22Rv1 (cell line): ENCODE data around the gene OR6F1.
"Not testable (repeated sequence)": the region's sequence is repeated elsewhere in the genome, so short reads cannot be mapped to it uniquely, and the experiment has no call there.

Source experiments
- H3K27ac ChIP-seq: fragments of 450-650 bp; 2 replicates; pipeline ENCODE4 v1.5.1; 2017
- ZFX ChIP-seq: fragments of 450-650 bp; IDR thresholded peaks from 2 replicates; pipeline ENCODE4 v1.6.1; 2017; ENCODE audit warnings: antibody characterized with exemption, borderline replicate concordance
- TF ChIP-seq, protein P1 (sequence below): fragments of 450-650 bp; IDR thresholded peaks from 2 replicates; pipeline ENCODE4 v1.5.1; 2017; ENCODE audit warnings: mild to moderate bottlenecking

Gene OR6F1

DNA sequence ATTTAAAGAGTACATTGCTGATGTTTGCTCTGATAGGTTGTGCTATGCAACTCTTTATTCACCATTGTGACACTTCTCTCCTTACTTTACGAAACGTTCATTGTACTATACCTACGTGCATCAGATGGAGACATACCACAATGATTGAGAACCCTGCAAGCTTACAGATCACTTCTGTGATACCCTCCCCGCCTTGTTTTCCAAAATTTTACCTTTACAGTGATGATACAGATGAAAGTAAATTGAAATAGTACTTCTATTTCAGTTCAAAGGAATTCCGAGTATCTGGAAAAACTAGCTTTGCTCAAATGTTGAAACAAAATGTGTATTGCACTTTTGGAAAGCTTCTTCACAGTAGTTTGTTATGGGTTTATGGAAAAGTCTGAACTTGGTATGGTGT, 25.3 kb upstream of the OR6F1 start:
- H3K27ac ChIP-seq = no peak overlapping the region
- TF ChIP-seq, protein P1, sequence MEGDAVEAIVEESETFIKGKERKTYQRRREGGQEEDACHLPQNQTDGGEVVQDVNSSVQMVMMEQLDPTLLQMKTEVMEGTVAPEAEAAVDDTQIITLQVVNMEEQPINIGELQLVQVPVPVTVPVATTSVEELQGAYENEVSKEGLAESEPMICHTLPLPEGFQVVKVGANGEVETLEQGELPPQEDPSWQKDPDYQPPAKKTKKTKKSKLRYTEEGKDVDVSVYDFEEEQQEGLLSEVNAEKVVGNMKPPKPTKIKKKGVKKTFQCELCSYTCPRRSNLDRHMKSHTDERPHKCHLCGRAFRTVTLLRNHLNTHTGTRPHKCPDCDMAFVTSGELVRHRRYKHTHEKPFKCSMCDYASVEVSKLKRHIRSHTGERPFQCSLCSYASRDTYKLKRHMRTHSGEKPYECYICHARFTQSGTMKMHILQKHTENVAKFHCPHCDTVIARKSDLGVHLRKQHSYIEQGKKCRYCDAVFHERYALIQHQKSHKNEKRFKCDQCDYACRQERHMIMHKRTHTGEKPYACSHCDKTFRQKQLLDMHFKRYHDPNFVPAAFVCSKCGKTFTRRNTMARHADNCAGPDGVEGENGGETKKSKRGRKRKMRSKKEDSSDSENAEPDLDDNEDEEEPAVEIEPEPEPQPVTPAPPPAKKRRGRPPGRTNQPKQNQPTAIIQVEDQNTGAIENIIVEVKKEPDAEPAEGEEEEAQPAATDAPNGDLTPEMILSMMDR = no peak
- no peak for TF ChIP-seq ZFX

DNA sequence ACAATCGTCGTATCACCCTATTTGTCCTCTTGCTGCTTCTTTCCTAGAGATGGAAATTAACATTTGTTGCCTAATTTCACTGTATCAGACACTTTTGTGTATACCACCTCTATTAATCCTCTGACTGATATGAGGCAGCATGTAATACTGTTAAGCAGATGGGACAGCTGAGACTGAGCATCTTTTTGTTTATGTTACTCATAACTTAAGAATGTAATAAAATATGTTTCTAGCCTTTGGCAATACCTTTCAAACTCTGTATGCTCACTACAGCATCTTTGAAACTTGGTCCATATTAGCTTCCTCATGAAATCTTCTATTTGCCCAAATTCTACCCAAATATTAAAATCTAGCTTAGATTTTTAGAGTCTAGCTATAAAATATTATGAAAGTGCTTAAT, 24.3 kb upstream of the OR6F1 start:
- no peak for TF ChIP-seq ZFX
- TF ChIP-seq, protein P1 = no peak
- no peak overlapping the region for H3K27ac ChIP-seq

DNA sequence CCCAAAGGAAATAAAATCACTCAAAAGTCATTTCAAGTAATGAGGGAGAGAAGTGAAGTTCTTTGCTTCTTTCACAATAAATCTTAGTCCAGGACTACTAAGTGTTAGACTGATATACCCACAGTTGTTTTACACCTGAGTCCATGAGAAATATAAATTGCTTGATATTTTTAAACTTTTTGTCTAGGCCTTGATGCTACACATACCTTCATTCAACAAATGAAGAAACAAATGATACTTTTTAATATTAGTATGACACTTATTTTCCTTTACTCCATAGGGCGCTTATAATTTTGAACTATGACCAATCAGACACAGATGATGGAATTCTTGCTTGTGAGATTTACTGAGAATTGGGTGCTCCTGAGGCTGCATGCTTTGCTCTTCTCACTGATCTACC, 21.9 kb upstream of the OR6F1 start, which contains the start of gene OR14K1:
Gene OR14K1, plus strand, starts transcription at position 301 of the 400 bp plus-strand sequence. Its CDS starts 0 bp downstream, at position 301.
- no peak for TF ChIP-seq ZFX
- TF ChIP-seq, protein P1 = no peak

DNA sequence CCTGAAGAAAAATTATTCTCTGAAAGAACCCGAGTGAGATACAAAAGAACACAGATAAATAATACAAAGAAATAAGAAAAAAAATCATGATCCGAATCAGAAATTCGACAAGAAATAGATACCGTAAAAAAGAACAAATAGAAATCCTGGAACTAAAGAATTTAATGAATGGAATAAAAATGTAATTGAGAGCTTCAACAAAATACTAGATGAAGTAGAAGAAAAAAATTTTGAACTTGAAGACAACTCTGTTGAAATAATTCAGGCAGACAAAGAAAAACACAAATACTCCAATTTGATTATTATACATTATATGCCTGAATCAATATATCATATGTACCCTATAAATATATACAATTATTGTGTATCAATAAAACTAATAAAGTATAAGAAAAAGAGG, 4.8 kb upstream of the OR6F1 start:
- H3K27ac ChIP-seq = no peak overlapping the region
- TF ChIP-seq ZFX = no peak
- TF ChIP-seq, protein P1 = no peak

More for the DNA sequence above, 21.9 kb upstream of the OR6F1 start, which contains the start of gene OR14K1:
- H3K27ac ChIP-seq = no peak within 1 kb of the TSS

DNA sequence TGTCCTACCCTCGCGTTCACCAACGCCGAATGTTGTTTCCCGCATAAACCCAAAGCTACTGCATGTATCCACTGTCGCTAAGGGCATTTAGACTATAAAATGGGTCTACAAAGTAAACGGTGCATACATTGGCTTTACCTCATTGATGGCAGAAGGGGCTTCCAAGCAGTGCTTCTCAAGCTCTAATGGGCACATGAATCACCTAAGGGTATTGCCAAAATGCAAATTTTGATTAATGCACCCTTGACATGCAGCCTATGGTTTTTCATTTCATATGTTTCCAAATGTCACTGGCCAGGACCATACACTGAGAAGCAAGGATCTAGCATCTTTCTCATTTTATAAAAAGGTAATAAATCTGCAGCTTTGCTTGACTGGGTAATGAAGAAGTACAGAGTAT, 2.7 kb downstream of the OR6F1 start:
- no peak for TF ChIP-seq ZFX
- TF ChIP-seq, protein P1 = no peak
- H3K27ac ChIP-seq = no peak overlapping the region

DNA sequence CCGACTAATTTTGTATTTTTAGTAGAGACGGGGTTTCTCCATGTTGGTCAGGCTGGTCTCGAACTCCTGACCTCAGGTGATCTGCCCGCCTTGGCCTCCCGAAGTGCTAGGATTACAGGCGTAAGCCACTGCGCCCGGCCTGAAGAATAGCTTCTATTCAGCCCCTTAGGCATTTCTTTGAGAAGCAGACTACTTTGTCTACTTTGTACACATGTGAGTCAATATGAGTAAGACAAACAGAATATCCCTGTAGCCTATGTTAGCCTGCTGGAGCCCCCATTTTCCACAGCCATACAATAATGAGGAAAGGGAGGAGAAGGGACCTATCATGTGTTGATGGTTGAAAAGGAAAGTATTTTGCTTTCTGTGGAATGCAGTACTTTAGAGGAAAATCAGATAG, 5.8 kb downstream of the OR6F1 start:
- H3K27ac ChIP-seq = not testable (repeated sequence)

DNA sequence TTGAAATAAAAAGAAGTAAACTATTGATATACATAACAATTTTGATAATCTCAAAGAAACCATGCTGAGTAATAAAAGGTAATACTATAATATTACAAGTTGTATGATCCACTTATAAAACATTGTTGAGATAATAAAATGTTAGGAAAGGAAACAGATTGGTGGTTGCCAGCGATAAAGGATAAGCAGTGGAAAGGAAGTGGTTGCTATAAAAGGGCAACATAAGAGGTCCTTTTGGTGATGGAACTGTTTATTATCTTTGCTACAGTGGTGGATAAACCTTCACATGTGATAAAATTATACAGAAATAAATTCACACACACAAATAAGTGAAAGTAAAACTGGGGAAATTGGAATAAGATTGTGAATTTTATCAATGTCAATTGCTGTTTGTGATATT, 15.1 kb downstream of the OR6F1 start:
- TF ChIP-seq, protein P1 = no peak
- TF ChIP-seq ZFX = no peak
- no peak overlapping the region for H3K27ac ChIP-seq

DNA sequence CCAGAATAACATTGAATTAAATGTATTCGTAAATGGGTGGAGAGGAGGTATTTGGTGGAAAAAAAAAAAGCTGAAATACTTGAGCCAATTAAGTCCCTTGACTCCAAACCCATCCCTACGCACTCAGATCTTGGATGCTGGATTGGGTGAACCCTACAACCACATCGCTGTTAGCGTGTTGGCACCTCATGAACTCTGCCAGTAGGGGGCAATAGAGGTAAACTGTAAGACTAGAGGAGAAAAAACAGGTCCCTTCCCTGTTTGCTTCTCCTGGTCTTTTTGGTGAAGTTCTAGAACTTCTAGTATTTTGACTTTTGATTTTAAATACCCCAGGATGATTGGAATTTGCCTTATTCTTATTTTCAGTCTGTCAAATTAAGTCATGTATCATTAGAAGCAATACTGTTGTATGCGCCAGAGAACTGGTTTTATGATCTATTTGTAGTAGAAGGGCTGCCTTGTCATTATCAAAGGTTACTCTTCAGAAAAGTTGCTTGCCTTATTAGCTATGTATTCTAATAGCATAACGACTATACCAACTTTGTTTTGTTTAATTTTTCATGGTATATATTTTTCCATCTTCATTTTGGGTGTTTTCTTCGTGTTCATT, 35.1 kb downstream of the OR6F1 start:
- no peak overlapping the region for H3K27ac ChIP-seq
- TF ChIP-seq ZFX = no peak
- TF ChIP-seq, protein P1 = peak; percentile 95
